Left ventricle myocardium inferior (tissue), 1 donor: Measurements from ENCODE around the gene CNGA1. TPM values are rescaled to one million over a fixed set of nuclear protein-coding genes. Genes with fewer than 3 reads are reported as not detected.
A peak's percentile ranks its signal among the peaks of the same experiment; 100 is the strongest.

Experiments
- DNase-seq: peaks from one replicate; pipeline ENCODE4 v3.0.0-alpha.2; 2020
- H3K27ac ChIP-seq: fragments of 200-600 bp; replicated peaks from 2 replicates; pipeline ENCODE4 v1.8.0; 2021
- H3K27me3 ChIP-seq: fragments of 200-600 bp; 2 replicates; pipeline ENCODE4 v1.8.0; 2021; ENCODE audit warnings: low read depth
- H3K36me3 ChIP-seq: fragments of 200-600 bp; 2 replicates; pipeline ENCODE4 v1.8.0; 2021
- H3K4me1 ChIP-seq: fragments of 200-600 bp; 2 replicates; pipeline ENCODE4 v1.8.0; 2021
- H3K4me3 ChIP-seq: fragments of 200-600 bp; 2 replicates; pipeline ENCODE4 v1.8.0; 2021; ENCODE audit warnings: mild to moderate bottlenecking, moderate library complexity
- H3K9me3 ChIP-seq: fragments of 200-600 bp; replicated peaks from 2 replicates; pipeline ENCODE4 v1.8.0; 2021
- intact Hi-C: fragments of 100-400 bp; cut with micrococcal nuclease; formaldehyde crosslinking; loops from one replicate; pipeline ENCODE4 v1.11.0; 2022
- total RNA-seq: library from RNA; stranded (reverse); fragmentation: NEBNext Ultra II Directional; extraction: Animal tissue kit (Norgen Biotek cat#: 25700); gene quantifications from one replicate; pipeline ENCODE4 v1.2.1, GENCODE V29; 2021
- TF ChIP-seq, protein P1 (sequence below): fragments of 200-600 bp; IDR thresholded peaks from 2 replicates; pipeline ENCODE4 v1.8.0; 2021; ENCODE audit warnings: antibody characterized with exemption, mild to moderate bottlenecking, borderline replicate concordance
- donor health status: DM: no; HTN: yes; CAD: no; lungs with severe emphysema.

CNGA1 gene
- total RNA-seq, 1 donor from 2014 or later, result not detected

- H3K9me3 ChIP-seq, result no peaks in the 10 kb centered on the region
- H3K36me3 ChIP-seq, result no peaks in the 10 kb centered on the region
- no peak for DNase-seq
- no peak overlapping the region for H3K27ac ChIP-seq
- intact Hi-C loops, result no loop called here
- H3K4me1 ChIP-seq, result no peaks in the 10 kb centered on the region
- TF ChIP-seq, protein P1, sequence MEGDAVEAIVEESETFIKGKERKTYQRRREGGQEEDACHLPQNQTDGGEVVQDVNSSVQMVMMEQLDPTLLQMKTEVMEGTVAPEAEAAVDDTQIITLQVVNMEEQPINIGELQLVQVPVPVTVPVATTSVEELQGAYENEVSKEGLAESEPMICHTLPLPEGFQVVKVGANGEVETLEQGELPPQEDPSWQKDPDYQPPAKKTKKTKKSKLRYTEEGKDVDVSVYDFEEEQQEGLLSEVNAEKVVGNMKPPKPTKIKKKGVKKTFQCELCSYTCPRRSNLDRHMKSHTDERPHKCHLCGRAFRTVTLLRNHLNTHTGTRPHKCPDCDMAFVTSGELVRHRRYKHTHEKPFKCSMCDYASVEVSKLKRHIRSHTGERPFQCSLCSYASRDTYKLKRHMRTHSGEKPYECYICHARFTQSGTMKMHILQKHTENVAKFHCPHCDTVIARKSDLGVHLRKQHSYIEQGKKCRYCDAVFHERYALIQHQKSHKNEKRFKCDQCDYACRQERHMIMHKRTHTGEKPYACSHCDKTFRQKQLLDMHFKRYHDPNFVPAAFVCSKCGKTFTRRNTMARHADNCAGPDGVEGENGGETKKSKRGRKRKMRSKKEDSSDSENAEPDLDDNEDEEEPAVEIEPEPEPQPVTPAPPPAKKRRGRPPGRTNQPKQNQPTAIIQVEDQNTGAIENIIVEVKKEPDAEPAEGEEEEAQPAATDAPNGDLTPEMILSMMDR, result no peak
- peaks cover 5% of the 10 kb centered on the region for H3K27me3 ChIP-seq
- no peak overlapping the region for H3K4me3 ChIP-seq
Observed at GRCh38 chr4:47945930-47946726, 70.4 kb downstream of the CNGA1 start.

- no peaks in the 10 kb centered on the region for H3K4me1 ChIP-seq
- H3K36me3 ChIP-seq, result no peaks in the 10 kb centered on the region
- TF ChIP-seq, protein P1, result no peak
- H3K27ac ChIP-seq, result no peak overlapping the region
- intact Hi-C loops, result no loop called here
- H3K4me3 ChIP-seq, result no peak overlapping the region
- peaks cover 15% of the 10 kb centered on the region for H3K27me3 ChIP-seq
- no peaks in the 10 kb centered on the region for H3K9me3 ChIP-seq
- DNase-seq, result no peak
Observed at GRCh38 chr4:47942081-47942819, 74.2 kb downstream of the CNGA1 start.

GRCh38 chr4:47939456-47939855 lies 77.0 kb downstream of the CNGA1 start:
- intact Hi-C loops, result no loop called here
- Histone ChIP-seq H3K4me3 (no peak overlapping the region), H3K36me3 (no peaks in the 10 kb centered on the region), H3K27ac (no peak overlapping the region), H3K27me3 (peaks cover 20% of the 10 kb centered on the region), H3K9me3 (no peaks in the 10 kb centered on the region), H3K4me1 (no peaks in the 10 kb centered on the region)
- DNase-seq, result no peak
- TF ChIP-seq, protein P1, result no peak

DNA sequence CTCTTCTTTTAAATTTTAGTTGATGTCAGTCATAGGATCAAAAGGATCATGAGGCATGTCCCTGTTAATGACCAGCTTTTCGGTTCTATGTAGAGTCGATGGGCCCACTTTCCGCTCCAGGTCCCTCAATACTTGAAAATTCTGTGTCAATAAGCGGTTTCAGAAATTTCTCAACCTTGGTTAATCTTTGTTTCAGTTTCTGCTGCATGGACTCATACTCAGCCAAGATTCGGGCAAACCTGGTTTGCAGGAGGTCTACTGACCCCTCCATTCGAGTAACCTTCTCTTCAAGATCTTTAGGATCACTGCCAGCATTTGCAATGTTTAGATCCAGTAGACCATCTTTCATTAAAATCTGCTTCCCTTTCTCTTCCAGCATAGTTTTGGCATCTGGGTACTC lies 80.1 kb downstream of the CNGA1 start:
- no peaks in the 10 kb centered on the region for H3K36me3 ChIP-seq
- no peaks in the 10 kb centered on the region for H3K4me1 ChIP-seq
- TF ChIP-seq, protein P1, result no peak
- H3K4me3 ChIP-seq, result no peak overlapping the region
- DNase-seq, result no peak
- peaks cover 10% of the 10 kb centered on the region for H3K9me3 ChIP-seq
- intact Hi-C loops, result no loop called here
- H3K27me3 ChIP-seq, result peaks cover 22% of the 10 kb centered on the region
- H3K27ac ChIP-seq, result no peak overlapping the region

DNA sequence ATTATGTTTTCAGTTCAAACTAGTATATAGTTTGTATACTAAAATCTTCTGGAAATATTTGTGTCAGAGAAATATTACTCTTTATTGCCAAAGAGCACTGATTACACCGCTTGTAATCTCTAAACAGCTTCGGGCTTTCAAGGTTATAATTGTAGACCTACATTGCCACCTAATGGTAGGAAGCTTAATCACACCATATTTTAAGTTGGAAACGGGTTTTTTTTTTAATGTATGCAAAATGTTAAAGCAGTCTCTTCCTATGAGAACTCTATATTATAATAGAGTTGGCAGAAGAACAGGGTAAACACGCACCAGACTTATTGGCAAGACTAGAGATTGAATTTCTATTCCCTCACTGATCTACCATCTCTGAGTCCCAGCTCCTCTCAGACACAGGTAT lies 82.6 kb downstream of the CNGA1 start:
- H3K9me3 ChIP-seq, result peaks cover 10% of the 10 kb centered on the region
- TF ChIP-seq, protein P1, result peak; percentile 74
- no peak overlapping the region for H3K27ac ChIP-seq
- intact Hi-C loops, result loop anchor here (5.0 kb wide), 1 partner anchor 247 kb away; no protein-coding TSS in a partner anchor
- no peak overlapping the region for H3K4me3 ChIP-seq
- H3K27me3 ChIP-seq, result peaks cover 22% of the 10 kb centered on the region
- H3K4me1 ChIP-seq, result no peaks in the 10 kb centered on the region
- no peaks in the 10 kb centered on the region for H3K36me3 ChIP-seq
- no peak for DNase-seq
